WTC11 (cell line): Measurements from ENCODE around the gene SLC25A11. TPM values are rescaled to one million over a fixed set of nuclear protein-coding genes. Genes with fewer than 3 reads are reported as not detected.

ENCODE experiments used
- ATAC-seq: fragments of 200-7000 bp; cut with Tn5 transposase; 2 replicates; pipeline ENCODE4 v1.10.0; 2021; ENCODE audit warnings: mild to moderate bottlenecking, moderate library complexity
- CTCF ChIA-PET: fragments of 300-600 bp; sonication (Branson Sonifier 250); formaldehyde crosslinking; loops from one replicate; lab custom pipeline; 2021; ENCODE audit warnings: antibody characterized with exemption; lab: Charles Lee
- POLR2A ChIA-PET: fragments of 350-600 bp; sonication (Branson Sonifier 250); formaldehyde crosslinking; loops from one replicate; lab custom pipeline; 2021; ENCODE audit warnings: antibody characterized with exemption; lab: Charles Lee
- DNase-seq: peaks from one replicate; pipeline ENCODE4 v3.0.0; 2021; ENCODE audit warnings: low spot score
- H3K27ac Mint-ChIP-seq: 2 replicates; pipeline ENCODE4 v1.8.0; 2021; ENCODE audit warnings: mixed read lengths
- H3K27me3 Mint-ChIP-seq: 2 replicates; pipeline ENCODE4 v1.8.0; 2021; ENCODE audit warnings: low read depth, mild to moderate bottlenecking, moderate library complexity, mixed read lengths
- H3K36me3 Mint-ChIP-seq: 2 replicates; pipeline ENCODE4 v1.8.0; 2021; ENCODE audit warnings: mixed read lengths
- H3K4me1 Mint-ChIP-seq: 2 replicates; pipeline ENCODE4 v1.8.0; 2022; ENCODE audit warnings: mixed read lengths
- H3K4me3 Mint-ChIP-seq: 2 replicates; pipeline ENCODE4 v1.8.0; 2021; ENCODE audit warnings: mild to moderate bottlenecking, moderate library complexity, mixed read lengths
- H3K9me3 Mint-ChIP-seq: 2 replicates; pipeline ENCODE4 v1.8.0; 2021; ENCODE audit warnings: mixed read lengths
- CREM ChIP-seq: sonication (generic); formaldehyde crosslinking; IDR thresholded peaks from 2 replicates; pipeline ENCODE4 v1.8.1; 2022; ENCODE audit warnings: mild to moderate bottlenecking, missing genetic modification reagents, moderate library complexity
- FOXK1 ChIP-seq: sonication (generic); formaldehyde crosslinking; IDR thresholded peaks from 2 replicates; pipeline ENCODE4 v1.8.0; 2022; ENCODE audit warnings: mild to moderate bottlenecking, moderate library complexity, missing genetic modification reagents
- GTF2I ChIP-seq: fragments of 250-450 bp; sonication (Bioruptor Pico); conservative IDR thresholded peaks from 2 replicates; pipeline ENCODE4 v1.4.0; 2021; ENCODE audit warnings: mild to moderate bottlenecking
- IRF1 ChIP-seq: sonication (generic); formaldehyde crosslinking; IDR thresholded peaks from 2 replicates; pipeline ENCODE4 v1.8.0; 2023; ENCODE audit warnings: missing genetic modification reagents
- JUN ChIP-seq: sonication (generic); formaldehyde crosslinking; IDR thresholded peaks from 2 replicates; pipeline ENCODE4 v1.8.0; 2023; ENCODE audit warnings: mild to moderate bottlenecking, missing genetic modification reagents
- MAX ChIP-seq: sonication (generic); formaldehyde crosslinking; IDR thresholded peaks from 2 replicates; pipeline ENCODE4 v1.8.0; 2022; ENCODE audit warnings: mild to moderate bottlenecking, missing genetic modification reagents
- NR3C1 ChIP-seq: sonication (generic); formaldehyde crosslinking; conservative IDR thresholded peaks from 2 replicates; pipeline ENCODE4 v1.8.1; 2023; ENCODE audit warnings: low read depth, mild to moderate bottlenecking, missing genetic modification reagents
- RORB ChIP-seq: fragments of 250-450 bp; sonication (Bioruptor Pico); IDR thresholded peaks from 2 replicates; pipeline ENCODE4 v1.9.0; 2021; ENCODE audit warnings: mild to moderate bottlenecking
- SMAD4 ChIP-seq: sonication (generic); formaldehyde crosslinking; IDR thresholded peaks from 2 replicates; pipeline ENCODE4 v1.8.0; 2022; ENCODE audit warnings: mild to moderate bottlenecking, missing genetic modification reagents
- TEAD1 ChIP-seq: sonication (generic); formaldehyde crosslinking; IDR thresholded peaks from 2 replicates; pipeline ENCODE4 v1.8.0; 2022; ENCODE audit warnings: mild to moderate bottlenecking, missing genetic modification reagents
- TEAD4 ChIP-seq: sonication (generic); formaldehyde crosslinking; IDR thresholded peaks from 2 replicates; pipeline ENCODE4 v1.8.0; 2022; ENCODE audit warnings: mild to moderate bottlenecking, missing genetic modification reagents
- ZBTB21 ChIP-seq: sonication (generic); formaldehyde crosslinking; IDR thresholded peaks from 2 replicates; pipeline ENCODE4 v1.8.1; 2023; ENCODE audit warnings: mild to moderate bottlenecking, missing genetic modification reagents, borderline replicate concordance
- ZNF232 ChIP-seq: sonication (generic); formaldehyde crosslinking; IDR thresholded peaks from 2 replicates; pipeline ENCODE4 v1.8.0; 2022; ENCODE audit warnings: mild to moderate bottlenecking, missing genetic modification reagents
- ZNF281 ChIP-seq: sonication (generic); formaldehyde crosslinking; IDR thresholded peaks from 2 replicates; pipeline ENCODE4 v1.8.0; 2023; ENCODE audit warnings: mild to moderate bottlenecking, missing genetic modification reagents
- ZNF317 ChIP-seq: sonication (generic); formaldehyde crosslinking; IDR thresholded peaks from 2 replicates; pipeline ENCODE4 v1.8.1; 2023; ENCODE audit warnings: low read depth, mild to moderate bottlenecking, moderate library complexity, missing genetic modification reagents, borderline replicate concordance
- ZNF416 ChIP-seq: fragments of 250-450 bp; sonication (Bioruptor Pico); IDR thresholded peaks from 2 replicates; pipeline ENCODE4 v1.9.0; 2021; ENCODE audit warnings: mild to moderate bottlenecking, inconsistent platforms
- total RNA-seq: library from RNA; stranded (reverse); gene quantifications from 3 replicates; pipeline ENCODE4 v1.2.3, GENCODE V29; 2021
- TF ChIP-seq, protein P1 (sequence below): sonication (generic); formaldehyde crosslinking; IDR thresholded peaks from 2 replicates; pipeline ENCODE4 v1.8.1; 2022; ENCODE audit warnings: missing genetic modification reagents, borderline replicate concordance
- TF ChIP-seq, protein P2 (sequence below): sonication (generic); formaldehyde crosslinking; IDR thresholded peaks from 2 replicates; pipeline ENCODE4 v1.8.1; 2023; ENCODE audit warnings: mild to moderate bottlenecking, missing genetic modification reagents, moderate library complexity
- TF ChIP-seq, protein P3 (sequence below): sonication (generic); formaldehyde crosslinking; IDR thresholded peaks from 2 replicates; pipeline ENCODE4 v1.8.1; 2023; ENCODE audit warnings: mild to moderate bottlenecking, missing genetic modification reagents
- TF ChIP-seq, protein P4 (sequence below): sonication (generic); formaldehyde crosslinking; IDR thresholded peaks from 2 replicates; pipeline ENCODE4 v1.8.0; 2022; ENCODE audit warnings: mild to moderate bottlenecking, missing genetic modification reagents
- TF ChIP-seq, protein P5 (sequence below): sonication (generic); formaldehyde crosslinking; IDR thresholded peaks from 2 replicates; pipeline ENCODE4 v1.8.1; 2023; ENCODE audit warnings: mild to moderate bottlenecking, missing genetic modification reagents
- TF ChIP-seq, protein P6 (sequence below): sonication (generic); formaldehyde crosslinking; IDR thresholded peaks from 2 replicates; pipeline ENCODE4 v1.8.1; 2023; ENCODE audit warnings: mild to moderate bottlenecking, moderate library complexity, missing genetic modification reagents
- TF ChIP-seq, protein P7 (sequence below): sonication (generic); formaldehyde crosslinking; conservative IDR thresholded peaks from 2 replicates; pipeline ENCODE4 v1.8.1; 2022; ENCODE audit warnings: mild to moderate bottlenecking, missing genetic modification reagents

Gene SLC25A11
- total RNA-seq, 1 experiment from 2014 or later = 73.7 TPM

GRCh38 chr17:4899341-4900230 is 40.3 kb downstream of the SLC25A11 start, which contains the start of gene C17orf107:
Gene C17orf107, plus strand, starts transcription at chr17:4899536. Its CDS starts 227 bp downstream, at chr17:4899763.
- Mint-ChIP-seq H3K4me1 (peaks cover 16% of the 10 kb centered on the region), H3K4me3 (peak within 1 kb of the TSS; percentile 81), H3K9me3 (no peaks in the 10 kb centered on the region), H3K27me3 (peaks cover 5% of the 10 kb centered on the region), H3K27ac (peak within 1 kb of the TSS; percentile 84; the same call in 1 of the 2 replicates), H3K36me3 (peaks cover 9% of the 10 kb centered on the region; the same call in 1 of the 2 replicates)
- CTCF ChIA-PET = interaction anchor here (0.6 to 2.8 kb wide), 21 partner anchors 9 to 343 kb away, joined by 3 to 38 read pairs (median 3); partner anchors contain the start of genes ARRB2, MED11, RNF167 and SLC25A11
- POLR2A ChIA-PET = interaction anchor here (0.5 to 2.0 kb wide), 9 partner anchors 9 to 517 kb away, joined by 3 to 12 read pairs (median 4); partner anchors contain the start of genes ARRB2, ENO3, SLC52A1 and SPAG7
- ATAC-seq (peak; percentile 47), DNase-seq (peak; percentile 84)
- TF ChIP-seq ZNF416 (CRISPR knock-in tag) (no peak), MAX (peak; percentile 85), IRF1 (no peak; the same call in 1 of the 2 replicates), GTF2I (no peak), CREM (CRISPR knock-in tag) (peak; percentile 74; the same call in 1 of the 2 replicates), TEAD4 (CRISPR knock-in tag) (no peak), RORB (CRISPR knock-in tag) (no peak), ZNF281 (CRISPR knock-in tag) (no peak), FOXK1 (CRISPR knock-in tag) (no peak), NR3C1 (CRISPR knock-in tag) (no peak), SMAD4 (CRISPR knock-in tag) (no peak), ZNF317 (CRISPR knock-in tag) (no peak), ZBTB21 (peak; percentile 98), JUN (CRISPR knock-in tag) (no peak), TEAD1 (CRISPR knock-in tag) (peak; percentile 47; the same call in 1 of the 2 replicates), ZNF232 (CRISPR knock-in tag) (no peak)
- TF ChIP-seq, protein P1, sequence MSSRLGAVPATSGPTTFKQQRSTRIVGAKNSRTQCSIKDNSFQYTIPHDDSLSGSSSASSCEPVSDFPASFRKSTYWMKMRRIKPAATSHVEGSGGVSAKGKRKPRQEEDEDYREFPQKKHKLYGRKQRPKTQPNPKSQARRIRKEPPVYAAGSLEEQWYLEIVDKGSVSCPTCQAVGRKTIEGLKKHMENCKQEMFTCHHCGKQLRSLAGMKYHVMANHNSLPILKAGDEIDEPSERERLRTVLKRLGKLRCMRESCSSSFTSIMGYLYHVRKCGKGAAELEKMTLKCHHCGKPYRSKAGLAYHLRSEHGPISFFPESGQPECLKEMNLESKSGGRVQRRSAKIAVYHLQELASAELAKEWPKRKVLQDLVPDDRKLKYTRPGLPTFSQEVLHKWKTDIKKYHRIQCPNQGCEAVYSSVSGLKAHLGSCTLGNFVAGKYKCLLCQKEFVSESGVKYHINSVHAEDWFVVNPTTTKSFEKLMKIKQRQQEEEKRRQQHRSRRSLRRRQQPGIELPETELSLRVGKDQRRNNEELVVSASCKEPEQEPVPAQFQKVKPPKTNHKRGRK (CRISPR knock-in tag) = no peak
- TF ChIP-seq, protein P2, sequence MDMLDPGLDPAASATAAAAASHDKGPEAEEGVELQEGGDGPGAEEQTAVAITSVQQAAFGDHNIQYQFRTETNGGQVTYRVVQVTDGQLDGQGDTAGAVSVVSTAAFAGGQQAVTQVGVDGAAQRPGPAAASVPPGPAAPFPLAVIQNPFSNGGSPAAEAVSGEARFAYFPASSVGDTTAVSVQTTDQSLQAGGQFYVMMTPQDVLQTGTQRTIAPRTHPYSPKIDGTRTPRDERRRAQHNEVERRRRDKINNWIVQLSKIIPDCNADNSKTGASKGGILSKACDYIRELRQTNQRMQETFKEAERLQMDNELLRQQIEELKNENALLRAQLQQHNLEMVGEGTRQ (CRISPR knock-in tag) = no peak
- TF ChIP-seq, protein P3, sequence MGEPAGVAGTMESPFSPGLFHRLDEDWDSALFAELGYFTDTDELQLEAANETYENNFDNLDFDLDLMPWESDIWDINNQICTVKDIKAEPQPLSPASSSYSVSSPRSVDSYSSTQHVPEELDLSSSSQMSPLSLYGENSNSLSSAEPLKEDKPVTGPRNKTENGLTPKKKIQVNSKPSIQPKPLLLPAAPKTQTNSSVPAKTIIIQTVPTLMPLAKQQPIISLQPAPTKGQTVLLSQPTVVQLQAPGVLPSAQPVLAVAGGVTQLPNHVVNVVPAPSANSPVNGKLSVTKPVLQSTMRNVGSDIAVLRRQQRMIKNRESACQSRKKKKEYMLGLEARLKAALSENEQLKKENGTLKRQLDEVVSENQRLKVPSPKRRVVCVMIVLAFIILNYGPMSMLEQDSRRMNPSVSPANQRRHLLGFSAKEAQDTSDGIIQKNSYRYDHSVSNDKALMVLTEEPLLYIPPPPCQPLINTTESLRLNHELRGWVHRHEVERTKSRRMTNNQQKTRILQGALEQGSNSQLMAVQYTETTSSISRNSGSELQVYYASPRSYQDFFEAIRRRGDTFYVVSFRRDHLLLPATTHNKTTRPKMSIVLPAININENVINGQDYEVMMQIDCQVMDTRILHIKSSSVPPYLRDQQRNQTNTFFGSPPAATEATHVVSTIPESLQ = no peak
- TF ChIP-seq, protein P4, sequence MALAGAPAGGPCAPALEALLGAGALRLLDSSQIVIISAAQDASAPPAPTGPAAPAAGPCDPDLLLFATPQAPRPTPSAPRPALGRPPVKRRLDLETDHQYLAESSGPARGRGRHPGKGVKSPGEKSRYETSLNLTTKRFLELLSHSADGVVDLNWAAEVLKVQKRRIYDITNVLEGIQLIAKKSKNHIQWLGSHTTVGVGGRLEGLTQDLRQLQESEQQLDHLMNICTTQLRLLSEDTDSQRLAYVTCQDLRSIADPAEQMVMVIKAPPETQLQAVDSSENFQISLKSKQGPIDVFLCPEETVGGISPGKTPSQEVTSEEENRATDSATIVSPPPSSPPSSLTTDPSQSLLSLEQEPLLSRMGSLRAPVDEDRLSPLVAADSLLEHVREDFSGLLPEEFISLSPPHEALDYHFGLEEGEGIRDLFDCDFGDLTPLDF = no peak
- TF ChIP-seq, protein P5, sequence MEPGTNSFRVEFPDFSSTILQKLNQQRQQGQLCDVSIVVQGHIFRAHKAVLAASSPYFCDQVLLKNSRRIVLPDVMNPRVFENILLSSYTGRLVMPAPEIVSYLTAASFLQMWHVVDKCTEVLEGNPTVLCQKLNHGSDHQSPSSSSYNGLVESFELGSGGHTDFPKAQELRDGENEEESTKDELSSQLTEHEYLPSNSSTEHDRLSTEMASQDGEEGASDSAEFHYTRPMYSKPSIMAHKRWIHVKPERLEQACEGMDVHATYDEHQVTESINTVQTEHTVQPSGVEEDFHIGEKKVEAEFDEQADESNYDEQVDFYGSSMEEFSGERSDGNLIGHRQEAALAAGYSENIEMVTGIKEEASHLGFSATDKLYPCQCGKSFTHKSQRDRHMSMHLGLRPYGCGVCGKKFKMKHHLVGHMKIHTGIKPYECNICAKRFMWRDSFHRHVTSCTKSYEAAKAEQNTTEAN = no peak
- TF ChIP-seq, protein P6, sequence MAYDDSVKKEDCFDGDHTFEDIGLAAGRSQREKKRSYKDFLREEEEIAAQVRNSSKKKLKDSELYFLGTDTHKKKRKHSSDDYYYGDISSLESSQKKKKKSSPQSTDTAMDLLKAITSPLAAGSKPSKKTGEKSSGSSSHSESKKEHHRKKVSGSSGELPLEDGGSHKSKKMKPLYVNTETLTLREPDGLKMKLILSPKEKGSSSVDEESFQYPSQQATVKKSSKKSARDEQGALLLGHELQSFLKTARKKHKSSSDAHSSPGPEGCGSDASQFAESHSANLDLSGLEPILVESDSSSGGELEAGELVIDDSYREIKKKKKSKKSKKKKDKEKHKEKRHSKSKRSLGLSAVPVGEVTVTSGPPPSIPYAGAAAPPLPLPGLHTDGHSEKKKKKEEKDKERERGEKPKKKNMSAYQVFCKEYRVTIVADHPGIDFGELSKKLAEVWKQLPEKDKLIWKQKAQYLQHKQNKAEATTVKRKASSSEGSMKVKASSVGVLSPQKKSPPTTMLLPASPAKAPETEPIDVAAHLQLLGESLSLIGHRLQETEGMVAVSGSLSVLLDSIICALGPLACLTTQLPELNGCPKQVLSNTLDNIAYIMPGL (CRISPR knock-in tag) = peak; percentile 70
- TF ChIP-seq, protein P7, sequence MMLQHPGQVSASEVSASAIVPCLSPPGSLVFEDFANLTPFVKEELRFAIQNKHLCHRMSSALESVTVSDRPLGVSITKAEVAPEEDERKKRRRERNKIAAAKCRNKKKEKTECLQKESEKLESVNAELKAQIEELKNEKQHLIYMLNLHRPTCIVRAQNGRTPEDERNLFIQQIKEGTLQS (CRISPR knock-in tag) = no peak
